ENCODE results near the gene MYO3B. TPM values are rescaled to one million over a fixed set of nuclear protein-coding genes. Genes with fewer than 3 reads are reported as not detected.

MYO3B gene
- total RNA-seq, 1 experiment from 2014 or later: 0.50 TPM

DNA sequence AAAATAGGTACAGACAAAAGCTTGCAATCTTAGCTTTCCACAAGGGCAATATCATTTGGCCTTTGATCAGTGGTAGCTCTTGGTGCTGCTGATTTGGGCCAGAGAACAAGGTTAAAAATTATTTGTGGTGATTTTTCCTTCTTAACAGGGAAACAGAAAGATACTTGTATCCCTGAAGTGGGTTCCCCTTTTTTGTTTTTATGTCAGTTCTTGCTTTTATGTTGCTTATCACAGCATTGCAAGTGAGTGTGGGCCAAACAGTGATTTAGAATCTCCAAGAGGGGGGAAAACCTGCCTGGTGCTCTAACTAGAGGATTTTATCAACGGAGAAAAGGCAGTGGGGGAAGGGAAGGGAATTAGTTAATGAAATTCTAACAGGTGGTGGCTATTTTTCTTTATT is 339.6 kb downstream of the MYO3B start (continued):
- TF ChIP-seq, protein P1, sequence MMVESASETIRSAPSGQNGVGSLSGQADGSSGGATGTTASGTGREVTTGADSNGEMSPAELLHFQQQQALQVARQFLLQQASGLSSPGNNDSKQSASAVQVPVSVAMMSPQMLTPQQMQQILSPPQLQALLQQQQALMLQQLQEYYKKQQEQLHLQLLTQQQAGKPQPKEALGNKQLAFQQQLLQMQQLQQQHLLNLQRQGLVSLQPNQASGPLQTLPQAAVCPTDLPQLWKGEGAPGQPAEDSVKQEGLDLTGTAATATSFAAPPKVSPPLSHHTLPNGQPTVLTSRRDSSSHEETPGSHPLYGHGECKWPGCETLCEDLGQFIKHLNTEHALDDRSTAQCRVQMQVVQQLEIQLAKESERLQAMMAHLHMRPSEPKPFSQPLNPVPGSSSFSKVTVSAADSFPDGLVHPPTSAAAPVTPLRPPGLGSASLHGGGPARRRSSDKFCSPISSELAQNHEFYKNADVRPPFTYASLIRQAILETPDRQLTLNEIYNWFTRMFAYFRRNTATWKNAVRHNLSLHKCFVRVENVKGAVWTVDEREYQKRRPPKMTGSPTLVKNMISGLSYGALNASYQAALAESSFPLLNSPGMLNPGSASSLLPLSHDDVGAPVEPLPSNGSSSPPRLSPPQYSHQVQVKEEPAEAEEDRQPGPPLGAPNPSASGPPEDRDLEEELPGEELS (CRISPR knock-in tag; IDR thresholded peaks at IDR 0.05): no peak
- TF ChIP-seq, protein P2, sequence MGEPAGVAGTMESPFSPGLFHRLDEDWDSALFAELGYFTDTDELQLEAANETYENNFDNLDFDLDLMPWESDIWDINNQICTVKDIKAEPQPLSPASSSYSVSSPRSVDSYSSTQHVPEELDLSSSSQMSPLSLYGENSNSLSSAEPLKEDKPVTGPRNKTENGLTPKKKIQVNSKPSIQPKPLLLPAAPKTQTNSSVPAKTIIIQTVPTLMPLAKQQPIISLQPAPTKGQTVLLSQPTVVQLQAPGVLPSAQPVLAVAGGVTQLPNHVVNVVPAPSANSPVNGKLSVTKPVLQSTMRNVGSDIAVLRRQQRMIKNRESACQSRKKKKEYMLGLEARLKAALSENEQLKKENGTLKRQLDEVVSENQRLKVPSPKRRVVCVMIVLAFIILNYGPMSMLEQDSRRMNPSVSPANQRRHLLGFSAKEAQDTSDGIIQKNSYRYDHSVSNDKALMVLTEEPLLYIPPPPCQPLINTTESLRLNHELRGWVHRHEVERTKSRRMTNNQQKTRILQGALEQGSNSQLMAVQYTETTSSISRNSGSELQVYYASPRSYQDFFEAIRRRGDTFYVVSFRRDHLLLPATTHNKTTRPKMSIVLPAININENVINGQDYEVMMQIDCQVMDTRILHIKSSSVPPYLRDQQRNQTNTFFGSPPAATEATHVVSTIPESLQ (CRISPR knock-in tag; IDR thresholded peaks at IDR 0.05): no peak
- no peak for TF ChIP-seq PRRX2 (CRISPR knock-in tag; IDR thresholded peaks at IDR 0.05)
- TF ChIP-seq MYBL2 (CRISPR knock-in tag; IDR thresholded peaks at IDR 0.05): no peak
- TF ChIP-seq NFYB (CRISPR knock-in tag; conservative IDR thresholded peaks at IDR 0.05; ENCODE audit: low read depth): no peak

DNA sequence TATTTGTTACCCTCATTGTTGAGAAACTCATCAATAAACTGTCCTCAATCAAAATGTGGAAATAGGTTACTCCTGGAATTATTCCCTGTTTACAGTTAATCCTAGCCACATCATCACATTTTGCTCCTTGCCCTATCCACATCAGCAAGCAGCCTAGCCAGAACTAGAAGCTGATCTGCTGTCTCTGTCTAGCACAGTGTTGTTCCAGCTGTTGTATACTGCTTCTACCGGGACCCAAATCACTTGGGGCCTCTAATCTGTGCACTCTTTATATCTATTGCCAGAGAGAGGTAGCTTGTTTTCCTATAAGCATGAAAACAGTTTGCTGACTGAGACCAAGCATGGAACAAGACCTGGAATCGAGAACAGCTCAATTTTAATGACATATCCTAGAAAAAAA is 341.0 kb downstream of the MYO3B start:
- TF ChIP-seq TCF7 (CRISPR knock-in tag; IDR thresholded peaks at IDR 0.05; ENCODE audit: low read depth) (no peak), KAT7 (CRISPR knock-in tag; IDR thresholded peaks at IDR 0.05; ENCODE audit: borderline replicate concordance) (no peak), ETV6 (CRISPR knock-in tag; IDR thresholded peaks at IDR 0.05) (no peak), ZNF317 (CRISPR knock-in tag; IDR thresholded peaks at IDR 0.05; ENCODE audit: borderline replicate concordance, low read depth) (no peak), NR1H2 (CRISPR knock-in tag; IDR thresholded peaks at IDR 0.05) (no peak)
- TF ChIP-seq, protein P3, sequence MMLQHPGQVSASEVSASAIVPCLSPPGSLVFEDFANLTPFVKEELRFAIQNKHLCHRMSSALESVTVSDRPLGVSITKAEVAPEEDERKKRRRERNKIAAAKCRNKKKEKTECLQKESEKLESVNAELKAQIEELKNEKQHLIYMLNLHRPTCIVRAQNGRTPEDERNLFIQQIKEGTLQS (CRISPR knock-in tag; conservative IDR thresholded peaks at IDR 0.05): no peak
- TF ChIP-seq, protein P4, sequence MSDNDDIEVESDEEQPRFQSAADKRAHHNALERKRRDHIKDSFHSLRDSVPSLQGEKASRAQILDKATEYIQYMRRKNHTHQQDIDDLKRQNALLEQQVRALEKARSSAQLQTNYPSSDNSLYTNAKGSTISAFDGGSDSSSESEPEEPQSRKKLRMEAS (CRISPR knock-in tag; IDR thresholded peaks at IDR 0.05): no peak
- TF ChIP-seq, protein P5, sequence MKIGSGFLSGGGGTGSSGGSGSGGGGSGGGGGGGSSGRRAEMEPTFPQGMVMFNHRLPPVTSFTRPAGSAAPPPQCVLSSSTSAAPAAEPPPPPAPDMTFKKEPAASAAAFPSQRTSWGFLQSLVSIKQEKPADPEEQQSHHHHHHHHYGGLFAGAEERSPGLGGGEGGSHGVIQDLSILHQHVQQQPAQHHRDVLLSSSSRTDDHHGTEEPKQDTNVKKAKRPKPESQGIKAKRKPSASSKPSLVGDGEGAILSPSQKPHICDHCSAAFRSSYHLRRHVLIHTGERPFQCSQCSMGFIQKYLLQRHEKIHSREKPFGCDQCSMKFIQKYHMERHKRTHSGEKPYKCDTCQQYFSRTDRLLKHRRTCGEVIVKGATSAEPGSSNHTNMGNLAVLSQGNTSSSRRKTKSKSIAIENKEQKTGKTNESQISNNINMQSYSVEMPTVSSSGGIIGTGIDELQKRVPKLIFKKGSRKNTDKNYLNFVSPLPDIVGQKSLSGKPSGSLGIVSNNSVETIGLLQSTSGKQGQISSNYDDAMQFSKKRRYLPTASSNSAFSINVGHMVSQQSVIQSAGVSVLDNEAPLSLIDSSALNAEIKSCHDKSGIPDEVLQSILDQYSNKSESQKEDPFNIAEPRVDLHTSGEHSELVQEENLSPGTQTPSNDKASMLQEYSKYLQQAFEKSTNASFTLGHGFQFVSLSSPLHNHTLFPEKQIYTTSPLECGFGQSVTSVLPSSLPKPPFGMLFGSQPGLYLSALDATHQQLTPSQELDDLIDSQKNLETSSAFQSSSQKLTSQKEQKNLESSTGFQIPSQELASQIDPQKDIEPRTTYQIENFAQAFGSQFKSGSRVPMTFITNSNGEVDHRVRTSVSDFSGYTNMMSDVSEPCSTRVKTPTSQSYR (CRISPR knock-in tag; IDR thresholded peaks at IDR 0.05): no peak
- TF ChIP-seq, protein P6, sequence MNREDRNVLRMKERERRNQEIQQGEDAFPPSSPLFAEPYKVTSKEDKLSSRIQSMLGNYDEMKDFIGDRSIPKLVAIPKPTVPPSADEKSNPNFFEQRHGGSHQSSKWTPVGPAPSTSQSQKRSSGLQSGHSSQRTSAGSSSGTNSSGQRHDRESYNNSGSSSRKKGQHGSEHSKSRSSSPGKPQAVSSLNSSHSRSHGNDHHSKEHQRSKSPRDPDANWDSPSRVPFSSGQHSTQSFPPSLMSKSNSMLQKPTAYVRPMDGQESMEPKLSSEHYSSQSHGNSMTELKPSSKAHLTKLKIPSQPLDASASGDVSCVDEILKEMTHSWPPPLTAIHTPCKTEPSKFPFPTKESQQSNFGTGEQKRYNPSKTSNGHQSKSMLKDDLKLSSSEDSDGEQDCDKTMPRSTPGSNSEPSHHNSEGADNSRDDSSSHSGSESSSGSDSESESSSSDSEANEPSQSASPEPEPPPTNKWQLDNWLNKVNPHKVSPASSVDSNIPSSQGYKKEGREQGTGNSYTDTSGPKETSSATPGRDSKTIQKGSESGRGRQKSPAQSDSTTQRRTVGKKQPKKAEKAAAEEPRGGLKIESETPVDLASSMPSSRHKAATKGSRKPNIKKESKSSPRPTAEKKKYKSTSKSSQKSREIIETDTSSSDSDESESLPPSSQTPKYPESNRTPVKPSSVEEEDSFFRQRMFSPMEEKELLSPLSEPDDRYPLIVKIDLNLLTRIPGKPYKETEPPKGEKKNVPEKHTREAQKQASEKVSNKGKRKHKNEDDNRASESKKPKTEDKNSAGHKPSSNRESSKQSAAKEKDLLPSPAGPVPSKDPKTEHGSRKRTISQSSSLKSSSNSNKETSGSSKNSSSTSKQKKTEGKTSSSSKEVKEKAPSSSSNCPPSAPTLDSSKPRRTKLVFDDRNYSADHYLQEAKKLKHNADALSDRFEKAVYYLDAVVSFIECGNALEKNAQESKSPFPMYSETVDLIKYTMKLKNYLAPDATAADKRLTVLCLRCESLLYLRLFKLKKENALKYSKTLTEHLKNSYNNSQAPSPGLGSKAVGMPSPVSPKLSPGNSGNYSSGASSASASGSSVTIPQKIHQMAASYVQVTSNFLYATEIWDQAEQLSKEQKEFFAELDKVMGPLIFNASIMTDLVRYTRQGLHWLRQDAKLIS (CRISPR knock-in tag; IDR thresholded peaks at IDR 0.05; ENCODE audit: borderline replicate concordance): no peak
- TF ChIP-seq, protein P7, sequence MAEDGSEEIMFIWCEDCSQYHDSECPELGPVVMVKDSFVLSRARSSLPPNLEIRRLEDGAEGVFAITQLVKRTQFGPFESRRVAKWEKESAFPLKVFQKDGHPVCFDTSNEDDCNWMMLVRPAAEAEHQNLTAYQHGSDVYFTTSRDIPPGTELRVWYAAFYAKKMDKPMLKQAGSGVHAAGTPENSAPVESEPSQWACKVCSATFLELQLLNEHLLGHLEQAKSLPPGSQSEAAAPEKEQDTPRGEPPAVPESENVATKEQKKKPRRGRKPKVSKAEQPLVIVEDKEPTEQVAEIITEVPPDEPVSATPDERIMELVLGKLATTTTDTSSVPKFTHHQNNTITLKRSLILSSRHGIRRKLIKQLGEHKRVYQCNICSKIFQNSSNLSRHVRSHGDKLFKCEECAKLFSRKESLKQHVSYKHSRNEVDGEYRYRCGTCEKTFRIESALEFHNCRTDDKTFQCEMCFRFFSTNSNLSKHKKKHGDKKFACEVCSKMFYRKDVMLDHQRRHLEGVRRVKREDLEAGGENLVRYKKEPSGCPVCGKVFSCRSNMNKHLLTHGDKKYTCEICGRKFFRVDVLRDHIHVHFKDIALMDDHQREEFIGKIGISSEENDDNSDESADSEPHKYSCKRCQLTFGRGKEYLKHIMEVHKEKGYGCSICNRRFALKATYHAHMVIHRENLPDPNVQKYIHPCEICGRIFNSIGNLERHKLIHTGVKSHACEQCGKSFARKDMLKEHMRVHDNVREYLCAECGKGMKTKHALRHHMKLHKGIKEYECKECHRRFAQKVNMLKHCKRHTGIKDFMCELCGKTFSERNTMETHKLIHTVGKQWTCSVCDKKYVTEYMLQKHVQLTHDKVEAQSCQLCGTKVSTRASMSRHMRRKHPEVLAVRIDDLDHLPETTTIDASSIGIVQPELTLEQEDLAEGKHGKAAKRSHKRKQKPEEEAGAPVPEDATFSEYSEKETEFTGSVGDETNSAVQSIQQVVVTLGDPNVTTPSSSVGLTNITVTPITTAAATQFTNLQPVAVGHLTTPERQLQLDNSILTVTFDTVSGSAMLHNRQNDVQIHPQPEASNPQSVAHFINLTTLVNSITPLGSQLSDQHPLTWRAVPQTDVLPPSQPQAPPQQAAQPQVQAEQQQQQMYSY (CRISPR knock-in tag; IDR thresholded peaks at IDR 0.05): no peak
- TF ChIP-seq, protein P8, sequence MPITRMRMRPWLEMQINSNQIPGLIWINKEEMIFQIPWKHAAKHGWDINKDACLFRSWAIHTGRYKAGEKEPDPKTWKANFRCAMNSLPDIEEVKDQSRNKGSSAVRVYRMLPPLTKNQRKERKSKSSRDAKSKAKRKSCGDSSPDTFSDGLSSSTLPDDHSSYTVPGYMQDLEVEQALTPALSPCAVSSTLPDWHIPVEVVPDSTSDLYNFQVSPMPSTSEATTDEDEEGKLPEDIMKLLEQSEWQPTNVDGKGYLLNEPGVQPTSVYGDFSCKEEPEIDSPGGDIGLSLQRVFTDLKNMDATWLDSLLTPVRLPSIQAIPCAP (CRISPR knock-in tag; IDR thresholded peaks at IDR 0.05): no peak
- ATAC-seq: no peak
- Mint-ChIP-seq H3K4me1 (no peaks in the 10 kb centered on the region), H3K27ac (no peak overlapping the region), H3K4me3 (no peak overlapping the region), H3K9me3 (no peaks in the 10 kb centered on the region), H3K36me3 (no peaks in the 10 kb centered on the region), H3K27me3 (ENCODE audit: low read depth) (peaks cover 3% of the 10 kb centered on the region)
- DNase-seq (ENCODE audit: low spot score): no peak
- POLR2A ChIA-PET: interaction anchor here (0.6 kb wide), 1 partner anchor 124 kb away, joined by 3 read pairs; no protein-coding TSS in a partner anchor
- CTCF ChIA-PET: no interaction called here

Data from WTC11 (cell line).